Esophagus muscularis mucosa (tissue), 4 donors: ENCODE data around the gene YES1. TPM values are rescaled to one million over a fixed set of nuclear protein-coding genes. Genes with fewer than 3 reads are reported as not detected.
"Not testable (repeated sequence)": the region's sequence is repeated elsewhere in the genome, so short reads cannot be mapped to it uniquely, and the experiment has no call there.

Experiments
- DNase-seq: peaks from one replicate; pipeline ENCODE4 v3.0.0-alpha.2; 2017; ENCODE audit errors: extremely low spot score
- H3K27ac ChIP-seq, 4 donors: fragments of 200-600 bp; sonication (generic); replicated peaks in 1 of 4; 1 replicate in 3 of 4; 2 replicates in 1 of 4; pipeline ENCODE4 v1.5.1; 2016 to 2019; ENCODE audit warnings: mild to moderate bottlenecking in 1 of 4
- H3K27me3 ChIP-seq, 4 donors: fragments of 200-600 bp; sonication (generic); one replicate each; pipeline versions ENCODE4 v1.5.1 to v1.6.0; 2016 to 2019
- H3K36me3 ChIP-seq, 4 donors: fragments of 200-600 bp; sonication (generic); one replicate each; pipeline ENCODE4 v1.5.1; 2016 to 2019
- H3K4me1 ChIP-seq, 4 donors: fragments of 200-600 bp; sonication (generic); one replicate each; pipeline ENCODE4 v1.5.1; 2016 to 2019
- H3K4me3 ChIP-seq, 4 donors: fragments of 200-600 bp; sonication (generic); 1 replicate in 2 of 4; 2 replicates in 2 of 4; pipeline ENCODE4 v1.5.1; 2016 to 2019; ENCODE audit warnings: mild to moderate bottlenecking in 4 of 4, moderate library complexity in 1 of 4
- H3K9me3 ChIP-seq, 4 donors: fragments of 200-600 bp; sonication (generic); 1 replicate in 3 of 4; 2 replicates in 1 of 4; pipeline ENCODE4 v1.5.1; 2016 to 2019
- CTCF ChIP-seq, 3 experiments: fragments of 200-600 bp in 2 of 3; fragments of 450-650 bp in 1 of 3; sonication (generic) in 2 of 3; IDR thresholded peaks; one replicate each; pipeline ENCODE4 v1.5.1; 2017 to 2019; ENCODE audit warnings: antibody characterized with exemption in 3 of 3, mild to moderate bottlenecking in 2 of 3, moderate library complexity in 1 of 3
- EP300 ChIP-seq: sonication (generic); formaldehyde crosslinking; IDR thresholded peaks from one replicate; pipeline ENCODE4 v1.6.1; 2017; ENCODE audit warnings: antibody characterized with exemption
- POLR2A ChIP-seq: fragments of 450-650 bp; IDR thresholded peaks from one replicate; pipeline ENCODE4 v1.6.1; 2017; ENCODE audit warnings: antibody characterized with exemption, moderate library complexity, mild to moderate bottlenecking, low read depth
- POLR2AphosphoS5 ChIP-seq, 2 donors: sonication (generic); formaldehyde crosslinking; IDR thresholded peaks; one replicate each; pipeline ENCODE4 v1.6.1; 2017; ENCODE audit warnings: antibody characterized with exemption in 2 of 2
- WGBS: methylation state at CpG from one replicate; pipeline ENCODE4 v1.1.5; 2018; 5-methylcytosine and 5-hydroxymethylcytosine counted together
- intact Hi-C: fragments of 100-400 bp; cut with DNase I; formaldehyde crosslinking; loops from one replicate; pipeline ENCODE4 v1.15.1; 2023
- total RNA-seq, 4 donors: library from RNA; depleted of rRNA; stranded (reverse); fragments of >200 nt; gene quantifications; one replicate each; pipeline versions ENCODE4 v1.1.0 to v1.2.1, GENCODE V29; 2016

YES1 gene
- total RNA-seq, 4 donors from 2014 or later: 94.6 to 143 (median 116) TPM

GRCh38 chr18:805008-805754 is 6.9 kb downstream of the YES1 start:
- peaks cover 19 to 72% (median 62%) of the 10 kb centered on the region in 4 donors for H3K4me1 ChIP-seq
- 57% methylated on average over 5 of the region's 5 CpGs for WGBS
- intact Hi-C loops: no loop called here

GRCh38 chr18:801137-801536 is 10.9 kb downstream of the YES1 start:
- 62% methylated on average over 3 of the region's 3 CpGs for WGBS
- Histone ChIP-seq H3K4me3 (no peak overlapping the region), H3K27me3 (no peaks in the 10 kb centered on the region), H3K27ac (no peak overlapping the region), H3K4me1 (peaks cover 6 to 31% (median 25%) of the 10 kb centered on the region in 4 donors), H3K36me3 (no peaks in the 10 kb centered on the region), H3K9me3 (no peaks in the 10 kb centered on the region)
- intact Hi-C loops: no loop called here
- no peak for DNase-seq
- TF ChIP-seq CTCF (IDR thresholded peaks at IDR 0.05) (no peak), POLR2AphosphoS5 (IDR thresholded peaks at IDR 0.05) (no peak), EP300 (no peak), POLR2A (no peak)

More at GRCh38 chr18:805008-805754, 6.9 kb downstream of the YES1 start:
- no peaks in the 10 kb centered on the region for H3K27me3 ChIP-seq
- no peaks in the 10 kb centered on the region for H3K36me3 ChIP-seq
- H3K4me3 ChIP-seq: peak overlapping the region in 1 of 4 donors; percentile 26
- no peaks in the 10 kb centered on the region for H3K9me3 ChIP-seq
- DNase-seq: no peak
- TF ChIP-seq EP300 (no peak), POLR2A (no peak), CTCF (IDR thresholded peaks at IDR 0.05) (no peak), POLR2AphosphoS5 (IDR thresholded peaks at IDR 0.05) (no peak)
- peak overlapping the region in 2 of 4 donors; percentile 1 to 12 for H3K27ac ChIP-seq

GRCh38 chr18:799943-800342 is 12.1 kb downstream of the YES1 start:
- Histone ChIP-seq H3K9me3 (no peaks in the 10 kb centered on the region), H3K4me1 (peaks cover under 1 to 20% (median 13%) of the 10 kb centered on the region in 4 donors), H3K27ac (no peak overlapping the region), H3K36me3 (no peaks in the 10 kb centered on the region), H3K27me3 (no peaks in the 10 kb centered on the region), H3K4me3 (no peak overlapping the region)
- intact Hi-C loops: no loop called here
- WGBS: 92% methylated on average over 1 of the region's 1 CpG
- TF ChIP-seq POLR2AphosphoS5 (IDR thresholded peaks at IDR 0.05) (no peak), EP300 (no peak), CTCF (IDR thresholded peaks at IDR 0.05) (no peak), POLR2A (no peak)
- DNase-seq: no peak

GRCh38 chr18:795383-795782 is 16.7 kb downstream of the YES1 start:
- WGBS: 89% methylated on average over 1 of the region's 1 CpG
- H3K27ac ChIP-seq, H3K27me3 ChIP-seq, DNase-seq, H3K4me1 ChIP-seq, H3K4me3 ChIP-seq, intact Hi-C loops, H3K36me3 ChIP-seq, H3K9me3 ChIP-seq: not testable (repeated sequence)

- 70% methylated on average over 1 of the region's 1 CpG for WGBS
- no peaks in the 10 kb centered on the region for H3K27me3 ChIP-seq
- no peaks in the 10 kb centered on the region for H3K9me3 ChIP-seq
- no peak for DNase-seq
- no peak overlapping the region for H3K27ac ChIP-seq
- H3K4me1 ChIP-seq: peaks cover 9 to 16% (median 12%) of the 10 kb centered on the region in 4 donors
- no peak overlapping the region for H3K4me3 ChIP-seq
- intact Hi-C loops: no loop called here
- TF ChIP-seq POLR2AphosphoS5 (IDR thresholded peaks at IDR 0.05): no peak
- TF ChIP-seq CTCF (IDR thresholded peaks at IDR 0.05): no peak
- no peak for TF ChIP-seq EP300
- TF ChIP-seq POLR2A: no peak
- H3K36me3 ChIP-seq: no peaks in the 10 kb centered on the region
Measured at GRCh38 chr18:789397-789796, 22.6 kb downstream of the YES1 start.
